Peyer's patch (tissue), 4 donors: Measurements from ENCODE around the gene SSTR5. TPM values are rescaled to one million over a fixed set of nuclear protein-coding genes. Genes with fewer than 3 reads are reported as not detected.

Experiments
- DNase-seq, 3 donors: peaks; one replicate each; pipeline ENCODE4 v3.0.0-alpha.2; 2017 to 2019
- H3K27ac ChIP-seq, 4 donors: fragments of 200-600 bp; sonication (generic); one replicate each; pipeline ENCODE4 v1.5.1; 2016 to 2019
- H3K27me3 ChIP-seq, 2 donors: fragments of 200-600 bp; sonication (generic); one replicate each; pipeline ENCODE4 v1.5.1; 2019
- H3K36me3 ChIP-seq, 3 donors: fragments of 200-600 bp; sonication (generic); one replicate each; pipeline ENCODE4 v1.5.1; 2016 to 2019
- H3K4me1 ChIP-seq, 4 donors: fragments of 200-600 bp; sonication (generic); one replicate each; pipeline ENCODE4 v1.5.1; 2016 to 2019
- H3K4me3 ChIP-seq, 4 donors: fragments of 200-600 bp; sonication (generic); 1 replicate in 3 of 4; 2 replicates in 1 of 4; pipeline ENCODE4 v1.5.1; 2016 to 2019; ENCODE audit warnings: mild to moderate bottlenecking in 1 of 4
- H3K9me3 ChIP-seq, 4 donors: fragments of 200-600 bp; sonication (generic); one replicate each; pipeline ENCODE4 v1.5.1; 2016 to 2019; ENCODE audit warnings: mild to moderate bottlenecking in 1 of 4
- CTCF ChIP-seq, 6 experiments: fragments of 450-650 bp in 4 of 6; fragments of 200-600 bp in 2 of 6; sonication (generic) in 1 of 6; IDR thresholded peaks; one replicate each; pipeline ENCODE4 v1.5.1; 2017 to 2019; ENCODE audit warnings: antibody characterized with exemption in 6 of 6, mild to moderate bottlenecking in 3 of 6, moderate library complexity in 1 of 6
- POLR2A ChIP-seq, 2 donors: fragments of 450-650 bp; IDR thresholded peaks; one replicate each; pipeline ENCODE4 v1.5.1; 2017; ENCODE audit warnings: antibody characterized with exemption in 2 of 2, mild to moderate bottlenecking in 2 of 2, moderate library complexity in 2 of 2
- total RNA-seq, 4 donors: library from RNA; depleted of rRNA; stranded (reverse); fragments of >200 nt; gene quantifications; one replicate each; pipeline ENCODE4 v1.1.0, GENCODE V29; 2016

Gene SSTR5
- total RNA-seq, 4 donors from 2014 or later: 1.5 to 2.1 TPM; not detected in 2

- Histone ChIP-seq H3K4me1 (peaks cover 0 to 7% (median 0%) of the 10 kb centered on the region in 4 donors), H3K9me3 (no peaks in the 10 kb centered on the region), H3K4me3 (no peak overlapping the region), H3K27me3 (peaks cover 0 to 7% of the 10 kb centered on the region in 2 donors), H3K36me3 (no peaks in the 10 kb centered on the region), H3K27ac (no peak overlapping the region)
- DNase-seq: peak in 2 of 3 donors; percentile 73 to 76
- TF ChIP-seq CTCF (IDR thresholded peaks at IDR 0.05) (no peak), POLR2A (IDR thresholded peaks at IDR 0.05) (no peak)
Measured at GRCh38 chr16:1078579-1079021, 6.1 kb downstream of the SSTR5 start.

DNA sequence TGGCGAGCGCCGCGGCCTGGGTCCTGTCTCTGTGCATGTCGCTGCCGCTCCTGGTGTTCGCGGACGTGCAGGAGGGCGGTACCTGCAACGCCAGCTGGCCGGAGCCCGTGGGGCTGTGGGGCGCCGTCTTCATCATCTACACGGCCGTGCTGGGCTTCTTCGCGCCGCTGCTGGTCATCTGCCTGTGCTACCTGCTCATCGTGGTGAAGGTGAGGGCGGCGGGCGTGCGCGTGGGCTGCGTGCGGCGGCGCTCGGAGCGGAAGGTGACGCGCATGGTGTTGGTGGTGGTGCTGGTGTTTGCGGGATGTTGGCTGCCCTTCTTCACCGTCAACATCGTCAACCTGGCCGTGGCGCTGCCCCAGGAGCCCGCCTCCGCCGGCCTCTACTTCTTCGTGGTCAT is 6.8 kb downstream of the SSTR5 start:
- no peak overlapping the region for H3K27ac ChIP-seq
- no peak for DNase-seq
- H3K27me3 ChIP-seq: peaks cover 0 to 7% of the 10 kb centered on the region in 2 donors
- peaks cover 0 to 5% (median 2%) of the 10 kb centered on the region in 4 donors for H3K9me3 ChIP-seq
- H3K4me3 ChIP-seq: no peak overlapping the region
- H3K4me1 ChIP-seq: peaks cover 0 to 7% (median 0%) of the 10 kb centered on the region in 4 donors
- no peaks in the 10 kb centered on the region for H3K36me3 ChIP-seq
- TF ChIP-seq CTCF (IDR thresholded peaks at IDR 0.05) (no peak), POLR2A (IDR thresholded peaks at IDR 0.05) (no peak)

GRCh38 chr16:1079786-1080525 is 7.4 kb downstream of the SSTR5 start:
- Histone ChIP-seq H3K4me3 (no peak overlapping the region), H3K9me3 (peaks cover 0 to 11% (median 5%) of the 10 kb centered on the region in 4 donors), H3K27me3 (peaks cover 0 to 7% of the 10 kb centered on the region in 2 donors), H3K27ac (no peak overlapping the region), H3K36me3 (no peaks in the 10 kb centered on the region), H3K4me1 (peaks cover 0 to 7% (median 0%) of the 10 kb centered on the region in 4 donors)
- DNase-seq: no peak
- no peak for TF ChIP-seq CTCF (IDR thresholded peaks at IDR 0.05)
- TF ChIP-seq POLR2A (IDR thresholded peaks at IDR 0.05): no peak

GRCh38 chr16:1080801-1081733 is 8.5 kb downstream of the SSTR5 start:
- TF ChIP-seq CTCF (IDR thresholded peaks at IDR 0.05) (no peak), POLR2A (IDR thresholded peaks at IDR 0.05) (no peak)
- Histone ChIP-seq H3K27ac (no peak overlapping the region), H3K4me3 (no peak overlapping the region), H3K27me3 (peaks cover 0 to 7% of the 10 kb centered on the region in 2 donors), H3K36me3 (no peaks in the 10 kb centered on the region), H3K9me3 (peaks cover 0 to 19% (median 9%) of the 10 kb centered on the region in 4 donors), H3K4me1 (peaks cover 0 to 7% (median 0%) of the 10 kb centered on the region in 4 donors)
- DNase-seq: no peak

DNA sequence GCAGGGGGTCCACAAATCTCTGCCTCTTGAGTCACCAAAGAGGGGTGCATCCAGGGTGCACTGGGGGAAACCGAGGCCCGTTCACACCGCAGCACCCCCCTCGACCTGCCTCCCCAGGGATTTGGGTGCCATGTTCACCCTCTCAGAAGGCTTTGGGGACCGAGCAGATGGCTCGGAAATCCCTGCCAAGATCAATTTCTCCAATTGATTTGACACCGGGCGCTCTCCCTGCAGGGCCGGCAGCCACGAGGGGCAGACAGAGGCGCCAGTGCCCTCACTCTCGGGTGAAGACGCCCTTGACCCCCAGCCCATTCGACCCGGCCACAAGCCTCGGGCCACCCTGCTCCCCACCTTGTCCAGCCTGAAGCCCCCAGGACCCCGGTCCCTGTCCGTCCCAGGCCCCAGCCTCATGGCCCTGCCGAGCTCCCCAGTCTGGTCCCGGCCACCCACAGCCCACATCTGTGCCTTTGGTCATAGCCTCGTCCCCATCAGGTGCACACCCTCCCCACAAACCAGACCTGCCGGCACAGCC is 9.3 kb downstream of the SSTR5 start:
- Histone ChIP-seq H3K27me3 (peaks cover 0 to 7% of the 10 kb centered on the region in 2 donors), H3K27ac (no peak overlapping the region), H3K4me1 (peaks cover 0 to 7% (median 0%) of the 10 kb centered on the region in 4 donors), H3K36me3 (no peaks in the 10 kb centered on the region), H3K9me3 (peaks cover 0 to 19% (median 9%) of the 10 kb centered on the region in 4 donors), H3K4me3 (no peak overlapping the region)
- no peak for DNase-seq
- TF ChIP-seq CTCF (IDR thresholded peaks at IDR 0.05) (no peak), POLR2A (IDR thresholded peaks at IDR 0.05) (no peak)
